Aorta (tissue), 5 donors: Measurements from ENCODE around the gene SORBS2. TPM values are rescaled to one million over a fixed set of nuclear protein-coding genes. Genes with fewer than 3 reads are reported as not detected.
"Not testable (repeated sequence)": the region's sequence is repeated elsewhere in the genome, so short reads cannot be mapped to it uniquely, and the experiment has no call there.

Experiments used
- ATAC-seq: fragments of 200-7000 bp; cut with Tn5 transposase; one replicate; pipeline ENCODE4 v1.9.1; 2022; ENCODE audit warnings: moderate library complexity; ENCODE audit not compliant: low FRiP score
- DNase-seq, 2 donors: peaks; one replicate each; pipeline ENCODE4 v3.0.0-alpha.2; 2020
- H3K27ac ChIP-seq, 2 donors: one replicate each; pipeline ENCODE4 v1.5.1; 2013; ENCODE audit warnings: low read length in 2 of 2, mild to moderate bottlenecking in 2 of 2, moderate library complexity in 2 of 2, control low read depth in 1 of 2, inconsistent platforms in 1 of 2, low read depth in 1 of 2
- H3K27me3 ChIP-seq, 2 donors: one replicate each; pipeline ENCODE4 v1.6.1; 2013; ENCODE audit warnings: control low read depth in 1 of 2, low read length in 1 of 2, mild to moderate bottlenecking in 1 of 2, moderate library complexity in 1 of 2; ENCODE audit not compliant: insufficient read depth in 2 of 2, control insufficient read depth in 1 of 2
- H3K36me3 ChIP-seq, 2 donors: one replicate each; pipeline ENCODE4 v1.6.1; 2013; ENCODE audit warnings: control low read depth in 1 of 2, low read length in 1 of 2, mild to moderate bottlenecking in 1 of 2; ENCODE audit not compliant: insufficient read depth in 2 of 2, control insufficient read depth in 1 of 2
- H3K4me1 ChIP-seq, 2 donors: one replicate each; pipeline ENCODE4 v1.6.1; 2013; ENCODE audit warnings: low read length in 2 of 2, control low read depth in 1 of 2, mild to moderate bottlenecking in 1 of 2, moderate library complexity in 1 of 2; ENCODE audit not compliant: insufficient read depth in 2 of 2, control insufficient read depth in 1 of 2
- H3K4me3 ChIP-seq, 2 donors: one replicate each; pipeline ENCODE4 v1.5.1; 2013; ENCODE audit warnings: low read length in 2 of 2, control low read depth in 1 of 2, mild to moderate bottlenecking in 1 of 2
- H3K9me3 ChIP-seq: one replicate; pipeline ENCODE4 v1.6.1; 2013; ENCODE audit warnings: mild to moderate bottlenecking, low read length; ENCODE audit not compliant: control insufficient read depth
- WGBS, 2 donors: extraction: QIAGEN DNeasy Blood & Tissue Kit; methylation state at CpG; one replicate each; pipeline ENCODE4 v1.1.7; 2013; 5-methylcytosine and 5-hydroxymethylcytosine counted together
- intact Hi-C, 2 donors: fragments of 100-400 bp; cut with DNase I; formaldehyde crosslinking; loops; one replicate each; pipeline versions ENCODE4 v1.14.2 to v1.15.0; 2022
- long read RNA-seq, 2 donors: library from polyadenylated mRNA; unstranded; transcript quantifications; one replicate each; pipeline ENCODE4 v2.0.0, GENCODE V29; 2020 to 2021
- polyA plus RNA-seq, 2 donors: library from polyadenylated mRNA; stranded (reverse); fragments of 200-250 nt; gene quantifications; one replicate each; pipeline ENCODE4 v1.2.3, GENCODE V29; 2013
- total RNA-seq, 2 donors: library from RNA; stranded (reverse); fragmentation: NEBNext Ultra II Directional; extraction: Animal tissue kit (Norgen Biotek cat#: 25700); gene quantifications; one replicate each; pipeline ENCODE4 v1.2.1, GENCODE V29; 2021
- donor health status: healthy with polysubstance abuse.
- donor health status: Bipolar disorder and iron deficiency.
- donor health status: DM: no; HTN: no; CAD: no.
- donor health status: DM: no; HTN: no; CAD: no.
- donor health status: DM: yes; HTN: yes; CAD: no.

Gene SORBS2, protein sequence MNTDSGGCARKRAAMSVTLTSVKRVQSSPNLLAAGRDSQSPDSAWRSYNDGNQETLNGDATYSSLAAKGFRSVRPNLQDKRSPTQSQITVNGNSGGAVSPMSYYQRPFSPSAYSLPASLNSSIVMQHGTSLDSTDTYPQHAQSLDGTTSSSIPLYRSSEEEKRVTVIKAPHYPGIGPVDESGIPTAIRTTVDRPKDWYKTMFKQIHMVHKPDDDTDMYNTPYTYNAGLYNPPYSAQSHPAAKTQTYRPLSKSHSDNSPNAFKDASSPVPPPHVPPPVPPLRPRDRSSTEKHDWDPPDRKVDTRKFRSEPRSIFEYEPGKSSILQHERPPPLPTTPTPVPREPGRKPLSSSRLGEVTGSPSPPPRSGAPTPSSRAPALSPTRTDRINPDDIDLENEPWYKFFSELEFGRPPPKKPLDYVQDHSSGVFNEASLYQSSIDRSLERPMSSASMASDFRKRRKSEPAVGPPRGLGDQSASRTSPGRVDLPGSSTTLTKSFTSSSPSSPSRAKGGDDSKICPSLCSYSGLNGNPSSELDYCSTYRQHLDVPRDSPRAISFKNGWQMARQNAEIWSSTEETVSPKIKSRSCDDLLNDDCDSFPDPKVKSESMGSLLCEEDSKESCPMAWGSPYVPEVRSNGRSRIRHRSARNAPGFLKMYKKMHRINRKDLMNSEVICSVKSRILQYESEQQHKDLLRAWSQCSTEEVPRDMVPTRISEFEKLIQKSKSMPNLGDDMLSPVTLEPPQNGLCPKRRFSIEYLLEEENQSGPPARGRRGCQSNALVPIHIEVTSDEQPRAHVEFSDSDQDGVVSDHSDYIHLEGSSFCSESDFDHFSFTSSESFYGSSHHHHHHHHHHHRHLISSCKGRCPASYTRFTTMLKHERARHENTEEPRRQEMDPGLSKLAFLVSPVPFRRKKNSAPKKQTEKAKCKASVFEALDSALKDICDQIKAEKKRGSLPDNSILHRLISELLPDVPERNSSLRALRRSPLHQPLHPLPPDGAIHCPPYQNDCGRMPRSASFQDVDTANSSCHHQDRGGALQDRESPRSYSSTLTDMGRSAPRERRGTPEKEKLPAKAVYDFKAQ (N-terminal part only)
- total RNA-seq (100 to 1,000 TPM; 289 to 696 TPM), polyA plus RNA-seq (100 to 1,000 TPM; 111 to 202 TPM)
- long read RNA-seq, donor 1, transcript SORBS2-248 (5 exons, 571 nt): minor isoform, 66 of 1,042 reads
- long read RNA-seq, donor 1, transcript SORBS2-251 (2 exons, 420 nt): minor isoform, 18 of 1,042 reads
- long read RNA-seq, donor 1, transcript SORBS2-245 (5 exons, 1,031 nt): minor isoform, 47 of 1,042 reads
- long read RNA-seq, donor 1, transcript SORBS2-260 (6 exons, 780 nt): major isoform, 218 of 1,042 reads
- long read RNA-seq, donor 1, partial matches to known transcripts: 140 of 1,042 reads
- long read RNA-seq, donor 1, other reads (novel, unspliced or antisense): 537 of 1,042 reads
- long read RNA-seq, donor 2, transcript SORBS2-245 (5 exons, 1,031 nt): minor isoform, 6 of 174 reads
- long read RNA-seq, donor 2, transcript SORBS2-260 (6 exons, 780 nt): major isoform, 24 of 174 reads
- long read RNA-seq, donor 2, transcript SORBS2-251 (2 exons, 420 nt): minor isoform, 21 of 174 reads
- long read RNA-seq, donor 2, transcript SORBS2-248 (5 exons, 571 nt): minor isoform, 12 of 174 reads
- long read RNA-seq, donor 2, partial matches to known transcripts: 21 of 174 reads
- long read RNA-seq, donor 2, other reads (novel, unspliced or antisense): 89 of 174 reads

DNA sequence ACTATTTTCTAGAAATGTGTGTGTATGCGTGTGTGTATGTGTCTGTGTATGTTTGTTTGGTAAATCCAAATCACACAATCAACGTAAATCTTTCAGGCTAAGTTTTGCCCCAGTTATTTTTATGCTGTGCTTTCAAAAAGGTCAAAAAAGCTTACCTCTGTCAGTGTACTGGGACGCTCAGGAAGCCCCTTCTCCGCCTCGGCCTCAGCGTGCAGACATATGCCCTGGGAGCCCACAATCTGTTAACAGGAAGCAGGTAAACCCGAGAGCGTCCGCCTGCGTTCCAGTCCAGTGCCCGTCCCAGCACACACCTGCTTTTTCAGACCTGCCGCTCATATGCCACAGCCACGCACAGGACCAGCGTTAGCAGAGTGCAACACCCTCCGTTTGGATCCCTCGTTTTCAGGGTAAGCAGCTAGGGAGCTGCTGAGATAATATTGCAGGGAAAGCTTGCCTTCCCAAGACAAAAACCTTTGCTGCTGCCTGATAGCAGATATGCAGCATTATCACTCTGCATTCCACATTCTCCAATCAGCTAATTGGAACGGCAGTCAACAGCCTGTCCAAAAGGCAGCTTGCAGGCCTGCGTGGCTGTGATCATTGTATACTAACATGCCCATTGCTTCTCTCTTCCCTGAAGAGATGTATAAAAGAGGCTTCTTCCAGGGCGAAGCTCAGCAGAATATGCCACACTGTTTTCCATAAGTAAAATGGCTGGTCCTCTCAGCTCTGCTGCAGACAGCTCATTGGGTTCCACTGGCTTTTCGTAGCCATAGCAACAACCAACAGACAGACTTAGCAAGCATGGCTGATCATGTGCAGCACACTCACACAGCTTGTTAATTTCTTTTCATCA lies at the start of gene SORBS2:
TSS of gene SORBS2 (minus strand) at position 686 of the 856 bp plus-strand sequence. CDS start 121,623 bp downstream, outside the sequence.
- Histone ChIP-seq H3K27me3 (no peaks in the 10 kb centered on the region), H3K36me3 (no peaks in the 10 kb centered on the region), H3K4me3 (peak within 1 kb of the TSS in 1 of 2 donors; percentile 16), H3K9me3 (no peaks in the 10 kb centered on the region), H3K27ac (no peak within 1 kb of the TSS), H3K4me1 (no peaks in the 10 kb centered on the region)
- 80 to 81% methylated on average over 20 of the region's 20 CpGs for WGBS, 2 donors
- DNase-seq: no peak
- intact Hi-C loops: no loop called here
- ATAC-seq: peak; percentile 74

DNA sequence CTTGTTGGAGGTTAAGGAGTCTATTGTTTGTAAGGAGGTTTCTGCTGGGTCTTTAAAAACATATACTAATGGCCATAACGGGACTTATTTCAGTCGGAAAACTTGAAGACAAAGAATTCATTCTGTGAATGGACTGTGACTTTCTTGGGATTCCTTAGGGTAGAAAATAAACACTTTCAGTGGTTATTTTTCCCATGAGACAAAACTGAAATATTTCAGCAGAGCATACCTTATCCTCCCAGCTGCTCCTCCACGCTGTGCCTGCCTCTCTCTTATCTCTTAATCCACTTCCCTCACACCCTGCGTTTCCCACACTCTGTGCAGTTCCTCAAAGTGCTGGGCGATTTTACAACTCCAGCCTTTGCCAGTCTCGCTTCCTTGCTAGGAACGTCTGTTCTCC lies 47.1 kb upstream of the SORBS2 start:
- H3K4me3 ChIP-seq: no peak overlapping the region
- H3K9me3 ChIP-seq: no peaks in the 10 kb centered on the region
- ATAC-seq: no peak
- no peaks in the 10 kb centered on the region for H3K4me1 ChIP-seq
- no peak for DNase-seq
- intact Hi-C loops: no loop called here
- H3K36me3 ChIP-seq: no peaks in the 10 kb centered on the region
- WGBS, 2 donors: 23 to 37% methylated on average over 7 of the region's 7 CpGs
- H3K27ac ChIP-seq: no peak overlapping the region
- H3K27me3 ChIP-seq: no peaks in the 10 kb centered on the region

GRCh38 chr4:185857561-185857960 lies 45.6 kb upstream of the SORBS2 start:
- H3K36me3 ChIP-seq, H3K27ac ChIP-seq, H3K27me3 ChIP-seq, H3K4me3 ChIP-seq, DNase-seq, H3K9me3 ChIP-seq, ATAC-seq, intact Hi-C loops, H3K4me1 ChIP-seq: not testable (repeated sequence)
- 69 to 72% methylated on average over 4 of the region's 4 CpGs for whole genome bisulfite sequencing, 2 donors

DNA sequence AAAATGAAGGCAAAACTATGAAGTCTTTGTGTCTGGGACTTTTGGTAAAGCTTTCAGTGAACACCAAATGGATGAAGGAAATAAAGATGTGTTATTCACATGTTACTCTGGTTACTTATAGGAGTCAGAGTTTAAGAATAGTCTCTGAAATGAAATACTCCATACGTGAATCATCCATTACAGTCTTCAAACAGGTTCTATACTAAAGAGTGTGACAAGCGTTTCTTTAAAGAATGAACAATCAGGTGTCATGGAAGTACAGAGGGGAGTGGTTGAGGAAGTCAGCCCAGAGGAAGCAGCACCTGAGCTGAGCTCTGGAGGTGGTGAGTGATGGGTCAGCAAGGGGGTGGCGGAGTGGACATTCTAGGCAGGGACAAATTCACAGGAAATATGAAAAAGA lies 41.8 kb upstream of the SORBS2 start:
- no peak for ATAC-seq
- 89 to 92% methylated on average over 3 of the region's 3 CpGs for WGBS, 2 donors
- no peaks in the 10 kb centered on the region for H3K27me3 ChIP-seq

DNA sequence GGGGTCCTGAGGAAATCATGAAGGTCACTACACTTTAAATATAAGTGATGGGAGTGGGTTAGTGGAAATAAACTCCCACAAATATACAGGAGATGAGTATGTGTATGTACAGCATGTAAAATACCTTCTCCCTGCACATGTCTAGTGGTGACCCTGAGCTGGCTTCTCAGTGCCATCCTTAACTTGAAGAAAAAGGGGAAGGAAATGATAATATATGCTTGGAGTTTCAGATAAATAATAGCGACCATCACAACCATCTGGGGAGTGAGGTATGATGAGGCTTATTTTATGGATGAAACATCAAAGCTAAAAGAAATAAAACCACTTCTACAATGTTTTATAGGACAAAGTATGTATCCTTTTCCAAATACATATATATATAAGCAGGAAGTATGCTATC lies 41.0 kb upstream of the SORBS2 start:
- H3K4me3 ChIP-seq: no peak overlapping the region
- WGBS, 2 donors: 88 to 91% methylated on average over 1 of the region's 1 CpG

More for the DNA sequence above, 41.8 kb upstream of the SORBS2 start:
- Histone ChIP-seq H3K36me3 (no peaks in the 10 kb centered on the region), H3K27ac (no peak overlapping the region), H3K9me3 (no peaks in the 10 kb centered on the region), H3K4me1 (no peaks in the 10 kb centered on the region), H3K4me3 (no peak overlapping the region)
- DNase-seq: no peak
- intact Hi-C loops: no loop called here

DNA sequence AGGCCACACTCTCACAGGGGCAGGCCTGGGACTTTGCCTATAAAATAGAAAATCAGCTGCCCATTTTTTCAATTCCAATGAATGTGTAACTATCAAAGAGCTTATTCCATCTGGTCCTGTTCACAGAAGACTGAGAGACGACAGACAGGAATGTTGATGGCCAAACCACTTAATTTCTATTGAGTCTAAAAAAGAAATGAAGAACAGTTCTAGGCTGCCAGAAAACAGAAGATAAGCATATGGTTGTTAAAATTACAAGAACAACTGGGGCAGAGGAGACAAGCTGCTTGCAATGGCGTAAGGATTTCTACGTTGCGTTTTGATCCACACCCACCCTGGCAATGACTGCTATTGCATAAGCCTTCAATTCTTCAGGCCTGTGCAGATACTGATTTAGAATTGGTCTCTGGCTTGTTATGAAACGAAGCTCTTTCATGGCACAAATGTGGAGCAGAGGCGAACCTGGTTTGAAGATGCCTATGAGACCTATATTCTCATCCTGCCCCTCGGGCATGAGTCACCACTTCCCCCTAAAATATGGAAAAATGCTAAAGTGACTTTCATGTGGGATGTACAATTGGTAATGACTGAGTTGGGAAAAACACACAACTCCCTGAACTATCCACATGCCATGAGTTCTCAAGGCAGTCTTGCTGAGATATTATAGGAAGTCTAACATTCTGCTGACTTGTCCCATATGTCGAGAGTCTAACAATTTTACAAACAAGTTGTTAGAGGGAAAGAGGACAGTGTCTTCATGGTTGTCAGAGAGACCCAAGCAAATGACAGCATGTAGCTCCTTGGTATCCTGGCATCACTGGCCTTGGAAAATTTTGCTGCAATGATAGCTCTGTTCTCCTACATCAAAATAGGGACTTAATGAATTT lies 37.9 kb upstream of the SORBS2 start:
- Histone ChIP-seq H3K4me3 (no peak overlapping the region), H3K9me3 (no peaks in the 10 kb centered on the region), H3K36me3 (no peaks in the 10 kb centered on the region), H3K27me3 (no peaks in the 10 kb centered on the region), H3K27ac (no peak overlapping the region), H3K4me1 (no peaks in the 10 kb centered on the region)
- WGBS, 2 donors: 79 to 82% methylated on average over 8 of the region's 8 CpGs
- intact Hi-C loops: no loop called here
- ATAC-seq (peak; percentile 69), DNase-seq (no peak)

More for the DNA sequence above, 41.0 kb upstream of the SORBS2 start:
- ATAC-seq (no peak), DNase-seq (no peak)
- H3K4me1 ChIP-seq: no peaks in the 10 kb centered on the region
- intact Hi-C loops: no loop called here
- H3K27ac ChIP-seq: no peak overlapping the region
- H3K9me3 ChIP-seq: no peaks in the 10 kb centered on the region
- no peaks in the 10 kb centered on the region for H3K36me3 ChIP-seq
- no peaks in the 10 kb centered on the region for H3K27me3 ChIP-seq
